Kidney capillary endothelial cell (primary cell): Measurements from ENCODE around the gene ZCCHC7.
"Not testable (repeated sequence)": the region's sequence is repeated elsewhere in the genome, so short reads cannot be mapped to it uniquely, and the experiment has no call there.

ENCODE experiments used
- DNase-seq: peaks from one replicate; pipeline ENCODE4 v3.0.0-alpha.2; 2018; ENCODE audit warnings: low spot score

Gene ZCCHC7

DNA sequence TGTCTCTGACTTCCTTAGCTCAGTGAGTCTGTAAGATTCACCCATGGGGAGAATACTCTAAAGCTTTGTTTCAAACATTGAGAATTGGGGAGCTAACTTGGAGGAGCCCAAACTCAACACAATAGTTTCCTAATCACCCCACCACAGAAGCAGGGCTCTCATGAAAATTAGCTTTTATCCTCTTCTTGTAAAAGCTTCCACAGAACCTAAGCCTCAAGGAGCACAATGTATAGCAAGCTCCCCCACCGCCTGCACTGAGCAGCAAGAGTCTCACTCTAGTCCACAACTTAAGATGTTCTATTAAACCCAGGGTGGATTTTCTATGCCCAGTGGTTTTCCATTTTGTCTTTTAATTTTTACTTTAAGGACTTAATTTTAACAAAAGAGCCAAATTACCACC, 253.2 kb downstream of the ZCCHC7 start:
- DNase-seq, result no peak

DNA sequence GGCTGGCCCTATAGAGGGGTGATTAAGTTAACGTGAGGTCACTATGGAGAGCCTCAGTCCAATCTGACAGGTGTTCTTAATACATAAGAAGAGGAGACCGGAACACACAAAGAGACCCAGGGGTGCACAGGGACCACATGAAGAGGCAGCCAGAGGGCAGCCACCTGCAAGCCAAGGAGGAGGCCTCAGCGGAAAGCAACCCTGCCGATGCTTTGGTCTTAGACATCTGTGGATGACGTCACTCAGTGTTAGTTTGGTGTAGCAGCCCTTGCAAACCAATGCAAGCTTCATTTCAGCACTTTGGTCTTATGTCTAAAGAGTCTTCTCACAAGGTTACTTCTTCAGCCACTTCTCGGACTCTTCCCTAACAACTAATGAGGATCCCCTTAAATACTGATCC, 254.5 kb downstream of the ZCCHC7 start:
- no peak for DNase-seq

DNA sequence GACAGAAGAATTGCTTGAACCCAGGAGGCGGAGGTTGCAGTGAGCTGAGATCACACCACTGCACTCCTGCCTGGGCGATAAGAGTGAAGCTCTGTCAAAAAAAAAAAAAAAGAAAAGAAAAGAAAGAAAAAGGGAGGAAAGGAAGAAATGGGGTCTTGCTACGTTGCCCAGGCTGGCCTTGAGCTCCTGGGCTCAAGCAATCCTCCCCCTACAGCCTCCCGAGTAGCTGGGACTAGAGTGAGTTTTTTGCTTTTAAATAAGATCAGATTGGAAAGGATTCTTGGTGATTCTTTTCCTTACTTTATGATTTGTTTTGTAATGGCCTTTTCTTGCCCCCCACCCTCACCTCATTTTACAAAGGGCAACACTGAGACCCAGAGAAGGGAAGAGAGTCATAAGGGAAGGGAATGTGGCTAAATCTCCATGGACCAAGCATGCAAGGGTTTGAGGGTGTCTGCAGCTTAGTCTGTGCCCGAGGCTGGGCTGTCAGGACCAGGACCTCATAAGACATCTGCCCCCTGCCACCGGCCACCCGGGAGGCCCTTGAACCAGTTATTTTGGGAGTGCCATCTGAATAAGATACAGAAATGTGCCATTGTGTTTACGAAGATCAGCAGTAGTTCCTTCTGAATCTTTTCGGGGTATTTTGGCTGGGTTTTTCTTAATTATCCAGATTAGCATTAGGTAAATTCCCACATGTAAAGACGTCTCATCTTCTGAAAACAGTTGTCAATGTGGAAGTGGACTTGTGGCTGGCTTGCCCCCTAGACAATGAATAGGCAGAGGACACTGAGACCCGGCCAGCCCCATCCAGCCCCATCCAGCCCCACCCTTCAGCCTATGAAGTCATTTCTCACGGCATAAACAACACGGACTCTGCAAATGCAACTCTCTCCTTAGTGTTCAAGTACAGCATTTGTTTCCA, 257.6 kb downstream of the ZCCHC7 start:
- DNase-seq, result no peak

DNA sequence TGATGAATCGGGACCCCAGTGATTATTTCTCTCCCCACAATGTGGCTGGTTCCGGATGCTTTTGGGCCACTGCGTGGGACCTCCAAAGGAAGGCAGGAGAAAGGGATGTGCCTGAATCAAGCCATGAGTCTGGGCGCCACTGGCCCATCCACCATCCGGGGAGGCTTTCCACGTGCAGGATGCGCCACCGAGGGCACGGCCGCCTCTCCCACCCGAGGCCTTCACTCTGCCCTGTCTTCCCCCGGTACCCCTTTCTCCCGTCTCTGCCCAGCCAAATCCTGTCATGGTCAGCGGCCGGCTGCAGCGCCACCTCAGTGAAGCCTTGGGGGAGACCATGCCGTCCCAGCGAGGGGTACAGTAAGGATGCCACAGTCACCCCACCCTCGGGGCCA, 258.2 kb downstream of the ZCCHC7 start:
- DNase-seq, result no peak

DNA sequence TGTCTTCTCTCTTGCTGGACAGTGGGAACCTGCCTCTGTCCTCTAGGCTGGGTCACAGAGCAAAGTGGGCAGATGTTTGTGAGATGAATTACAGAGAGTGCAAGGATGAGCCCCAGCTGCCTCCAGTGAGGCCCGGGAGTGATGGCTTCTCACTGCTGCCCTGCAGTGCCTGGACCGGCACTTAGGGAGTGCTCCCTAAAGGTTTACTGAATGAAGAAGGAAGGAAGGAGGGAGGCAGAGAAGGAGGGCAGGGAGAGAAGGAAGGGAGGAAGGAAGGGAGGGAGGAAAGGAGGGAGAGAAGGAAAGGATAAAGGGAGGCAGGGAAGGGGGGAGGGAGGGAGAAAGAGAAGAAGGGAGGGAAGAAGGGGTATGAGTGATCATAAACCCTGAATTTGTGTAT, 259.5 kb downstream of the ZCCHC7 start:
- DNase-seq, result no peak

DNA sequence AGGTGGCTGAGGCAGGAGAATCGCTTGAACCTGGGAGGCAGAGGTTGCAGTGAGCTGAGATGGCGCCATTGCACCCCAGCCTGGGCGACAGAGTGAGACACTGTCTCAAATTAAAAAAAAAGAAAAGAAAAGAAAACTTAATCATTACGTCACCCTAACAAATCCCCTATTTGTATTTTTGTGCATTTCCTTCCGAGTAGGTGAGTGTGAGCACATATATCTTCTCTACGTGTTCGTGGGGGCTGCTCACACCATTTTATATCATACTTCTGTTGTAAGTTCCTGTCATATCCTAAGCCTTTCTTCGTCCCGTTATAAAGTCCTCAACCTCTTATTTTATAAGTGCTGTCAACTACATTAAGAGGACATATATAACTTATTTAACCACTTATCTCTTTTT, 260.2 kb downstream of the ZCCHC7 start:
- no peak for DNase-seq

DNA sequence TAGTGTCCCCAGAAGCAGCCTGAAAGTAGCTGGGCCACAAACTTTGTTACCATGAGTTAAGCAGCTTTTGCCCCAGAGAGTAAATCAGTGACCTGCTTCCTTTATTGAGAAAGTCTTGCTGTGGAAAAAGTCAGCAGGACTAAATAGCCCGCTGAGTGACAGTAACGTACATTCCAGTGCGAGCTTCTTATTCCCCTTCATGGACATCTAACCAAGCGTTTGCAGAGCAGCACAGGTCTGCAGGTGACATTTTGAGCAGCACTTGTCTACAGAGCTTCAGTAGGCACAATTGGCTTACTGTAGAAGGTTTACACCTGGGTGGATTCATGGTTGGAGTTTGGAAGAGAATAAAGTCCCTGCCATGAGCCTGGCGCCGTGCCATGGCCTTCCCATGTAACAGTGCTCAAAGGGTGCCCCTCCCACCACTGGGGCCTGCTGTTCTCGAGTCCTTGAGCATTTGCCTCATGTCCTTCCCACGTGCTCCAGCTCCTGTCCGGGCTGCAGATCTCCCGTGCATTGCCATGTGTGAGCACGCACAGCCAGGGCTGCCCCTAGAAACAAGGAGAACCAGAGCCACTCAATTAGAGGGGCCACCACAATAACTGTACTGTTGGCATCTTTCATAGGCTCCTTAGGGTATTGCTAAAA, 260.8 kb downstream of the ZCCHC7 start:
- DNase-seq, result no peak

DNA sequence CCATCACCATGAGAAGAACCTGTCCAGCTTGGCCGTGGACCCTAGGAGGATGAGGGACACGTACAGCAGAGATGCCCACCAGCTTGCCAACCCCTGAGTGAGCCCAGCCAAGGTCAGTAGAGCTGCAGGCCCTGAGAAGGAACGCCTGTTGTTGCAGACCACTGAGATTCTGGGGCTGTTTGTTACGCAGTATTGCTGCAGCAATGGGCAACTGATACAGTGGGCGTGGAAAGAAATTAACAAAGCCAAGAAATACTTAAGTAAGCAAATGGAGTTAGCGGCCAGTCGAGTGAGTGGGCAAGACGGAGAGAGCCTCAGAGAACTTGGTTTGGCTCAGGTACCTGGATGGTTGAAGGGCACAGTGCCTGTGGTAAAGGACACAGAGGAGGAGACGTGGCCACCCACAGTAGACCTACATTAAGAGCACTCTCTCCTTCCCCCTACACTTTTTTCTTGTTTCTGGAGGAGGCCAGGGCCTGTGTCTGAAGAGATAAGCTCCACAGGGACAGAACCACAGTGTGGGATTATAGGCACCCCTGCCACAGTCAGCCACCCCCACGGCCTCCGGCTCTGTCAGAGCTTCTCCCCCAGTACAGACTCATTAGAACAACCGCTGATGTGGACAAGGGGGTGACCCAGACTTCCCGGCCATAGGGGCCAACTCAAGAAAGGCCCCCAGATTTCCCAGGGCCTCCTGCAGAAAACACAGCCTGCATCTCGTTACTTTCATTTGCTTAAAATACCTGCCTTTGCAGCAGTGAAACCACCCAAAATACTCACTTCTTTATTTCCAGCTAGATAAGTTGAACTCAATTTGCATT, 262.0 kb downstream of the ZCCHC7 start:
- DNase-seq, result no peak

DNA sequence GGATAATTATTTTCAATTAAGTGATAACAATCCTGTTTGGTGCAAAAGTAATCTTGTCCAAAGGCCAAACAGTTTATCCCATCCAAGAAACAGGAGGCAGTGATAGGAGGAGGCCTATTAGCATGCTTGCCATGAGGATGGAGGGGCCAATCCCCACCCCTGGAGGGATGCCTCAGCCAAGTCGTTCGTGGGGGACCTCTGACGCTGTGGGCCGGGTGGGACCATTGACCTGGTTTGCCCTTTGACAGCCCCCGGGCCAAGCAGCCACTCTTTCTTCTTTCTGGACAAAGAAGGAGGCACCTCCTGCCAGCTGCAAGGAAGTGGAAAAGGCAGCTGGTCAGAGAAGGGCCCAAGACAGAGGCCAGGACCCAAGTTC, 262.6 kb downstream of the ZCCHC7 start:
- no peak for DNase-seq

DNA sequence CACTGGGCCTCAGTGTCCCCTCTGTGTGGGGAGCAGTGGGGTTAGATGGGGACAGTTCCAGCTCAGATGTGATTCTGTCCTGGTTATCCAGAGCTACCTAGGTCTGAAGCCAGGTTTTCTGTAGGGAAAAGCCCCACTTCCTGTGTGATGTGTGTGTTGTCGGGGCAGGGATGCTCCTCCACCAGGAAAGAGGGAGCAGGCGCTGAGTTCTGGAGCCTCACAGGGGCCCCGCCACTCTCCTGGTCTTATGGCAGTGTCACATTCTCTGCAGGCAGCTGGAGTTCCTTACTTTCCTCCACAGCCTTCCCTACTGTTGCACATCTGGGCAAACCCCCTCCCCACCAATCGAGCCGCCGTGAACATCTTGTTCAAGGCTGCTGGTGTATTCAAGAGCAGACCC, 263.0 kb downstream of the ZCCHC7 start:
- no peak for DNase-seq

DNA sequence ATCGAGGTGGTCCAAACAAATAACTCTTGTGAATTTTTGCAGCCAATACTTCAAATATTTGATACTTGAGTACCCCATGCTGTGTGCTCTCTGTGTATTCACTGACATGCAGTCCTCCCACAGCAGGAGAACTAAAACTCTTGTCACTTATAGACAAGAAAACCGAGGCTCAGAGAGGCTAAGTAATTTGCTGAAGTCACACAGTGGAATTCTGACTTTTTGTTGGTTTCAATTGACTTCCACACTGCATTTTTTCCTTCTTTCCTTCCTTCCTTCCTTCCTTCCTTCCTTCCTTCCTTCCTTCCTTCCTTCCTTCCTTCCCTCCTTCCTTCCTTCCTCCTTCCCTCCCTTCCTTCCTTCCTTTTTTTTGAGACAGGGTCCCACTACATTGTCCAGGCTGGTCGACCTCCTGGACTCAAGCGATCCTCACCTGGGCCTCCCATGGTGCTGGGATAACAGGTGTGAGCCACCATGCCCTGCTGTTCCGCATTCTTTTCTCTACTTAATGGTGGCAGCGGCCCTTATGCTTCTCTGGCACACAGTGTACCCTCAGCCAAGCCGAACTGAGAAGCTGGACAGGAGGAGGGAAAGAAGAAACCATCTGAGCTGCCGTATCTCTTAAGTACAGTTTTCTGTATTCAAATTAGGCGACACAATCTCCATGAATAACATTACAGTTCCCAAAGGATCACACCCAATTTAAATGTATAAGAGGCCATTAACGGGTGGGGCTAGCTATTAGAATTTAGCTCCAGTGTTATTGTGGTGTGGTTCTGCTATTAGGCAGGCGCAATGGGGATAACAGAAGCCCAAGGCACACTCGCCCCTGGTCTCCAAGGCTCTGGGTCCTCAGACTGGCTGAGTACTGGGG, 263.7 kb downstream of the ZCCHC7 start:
- DNase-seq, result no peak

DNA sequence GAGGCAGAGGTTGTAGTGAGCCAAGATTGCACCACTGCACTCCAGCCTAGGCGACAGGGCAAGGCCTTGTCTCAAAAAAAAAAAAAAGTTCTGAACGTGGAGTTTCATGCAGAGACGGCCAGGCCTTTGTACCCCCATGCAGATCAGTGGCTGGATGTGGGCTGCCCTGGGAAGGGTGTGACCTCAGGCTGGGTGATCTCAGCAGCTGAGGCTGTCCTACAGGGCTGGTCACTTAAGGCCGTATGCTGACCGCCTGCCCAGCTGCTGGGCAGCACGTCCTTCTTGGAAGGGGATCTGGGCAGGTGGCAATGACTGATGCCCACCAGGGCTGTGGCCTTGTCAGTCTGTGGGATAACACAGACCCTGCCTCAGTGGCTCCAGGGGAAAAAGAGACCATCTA, 264.9 kb downstream of the ZCCHC7 start:
- DNase-seq, result no peak

DNA sequence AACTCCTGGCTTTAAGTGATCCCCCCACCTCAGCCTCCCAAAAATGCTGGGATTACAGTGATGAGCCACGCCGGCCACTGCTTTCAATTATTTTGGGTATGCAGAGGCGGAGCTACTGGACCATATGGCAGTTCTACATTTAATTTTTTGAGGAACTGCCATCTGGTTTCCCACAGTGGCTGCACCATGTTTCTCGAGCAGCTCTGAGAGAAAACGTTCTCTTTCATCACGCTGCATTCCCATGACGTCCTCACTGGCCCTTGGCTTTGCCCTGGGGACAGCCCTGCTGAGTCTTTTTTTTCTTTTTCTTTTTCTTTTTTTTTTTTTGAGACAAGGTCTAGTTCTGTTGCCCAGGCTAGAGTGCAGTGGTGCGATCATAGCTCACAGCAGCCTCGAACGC, 266.6 kb downstream of the ZCCHC7 start:
- DNase-seq, result no peak

DNA sequence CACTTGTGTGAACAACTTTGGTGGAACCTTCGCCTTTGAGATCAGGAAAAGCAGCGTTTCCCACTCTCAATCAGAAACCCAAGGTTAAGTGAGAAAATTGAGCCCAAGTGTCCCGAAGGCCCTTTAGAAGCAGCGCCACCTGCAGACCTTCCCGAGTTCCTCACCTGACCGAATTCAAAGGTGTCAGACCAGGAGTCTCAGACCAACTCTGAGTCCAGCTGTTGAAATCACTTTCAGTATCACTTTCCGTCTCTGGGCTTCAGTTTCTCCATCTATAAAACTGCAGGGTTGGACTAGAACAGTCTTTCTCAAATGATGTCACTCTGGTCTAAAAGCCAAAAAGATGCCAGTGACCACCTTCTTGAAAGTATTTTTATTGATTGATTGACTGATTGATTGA, 270.4 kb downstream of the ZCCHC7 start:
- no peak for DNase-seq

DNA sequence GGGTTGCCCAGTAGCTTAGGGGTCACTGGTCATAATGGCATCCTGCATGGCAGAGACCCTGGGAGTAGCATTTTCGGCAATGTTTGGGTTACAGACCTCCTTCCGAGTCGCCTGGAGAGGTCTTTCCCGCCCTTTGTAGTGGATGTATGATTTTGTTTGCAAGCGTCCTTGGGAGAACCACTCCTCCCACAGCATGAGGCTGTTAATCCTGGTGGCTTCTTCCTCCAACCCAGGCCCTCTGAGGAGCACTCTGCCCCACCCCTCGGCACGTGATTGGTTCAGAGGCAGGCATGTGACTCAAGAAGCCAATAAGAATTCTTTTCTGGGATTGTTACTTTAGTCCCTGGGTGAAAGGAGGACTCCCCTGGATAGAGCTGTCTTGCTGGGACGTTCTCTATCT, 271.9 kb downstream of the ZCCHC7 start:
- no peak for DNase-seq

DNA sequence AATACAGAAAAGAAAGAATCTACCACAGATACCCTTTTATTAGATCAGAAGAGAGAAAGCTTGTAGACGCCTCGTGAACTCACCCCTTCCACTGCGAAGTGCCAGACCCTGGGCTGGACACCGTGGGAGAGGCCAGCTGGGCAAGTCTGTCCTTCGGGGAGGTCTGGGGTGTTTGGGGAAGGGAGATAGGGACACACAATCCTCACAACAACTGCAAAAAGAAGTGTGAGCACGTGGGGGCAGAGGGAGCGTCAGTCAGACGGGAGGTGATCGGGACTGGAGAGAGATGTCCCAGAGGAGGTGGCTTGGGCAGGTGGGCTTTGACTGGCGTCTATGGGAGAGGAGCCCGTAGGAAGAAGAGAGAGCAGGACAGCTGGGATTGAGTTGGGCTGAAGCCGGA, 274.9 kb downstream of the ZCCHC7 start:
- no peak for DNase-seq

DNA sequence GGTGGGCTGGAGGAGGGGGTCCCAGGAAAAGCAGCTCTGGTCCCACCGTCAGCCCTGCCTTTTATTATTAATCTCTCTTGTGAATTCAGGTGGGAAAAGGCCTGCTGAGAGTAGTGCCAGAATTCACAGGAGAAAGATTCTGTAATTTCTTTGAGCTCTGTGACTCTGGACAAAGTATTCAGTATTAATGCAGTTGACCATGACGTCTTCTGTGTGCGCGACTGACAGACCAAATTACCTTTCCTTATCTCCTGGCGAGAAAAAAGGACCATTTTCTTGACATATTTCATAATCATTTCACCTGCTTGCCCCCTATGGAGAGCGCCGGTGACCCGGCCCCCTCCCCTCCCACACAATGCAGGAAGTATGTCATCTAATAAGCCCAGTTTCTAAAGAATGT, 275.3 kb downstream of the ZCCHC7 start:
- no peak for DNase-seq

DNA sequence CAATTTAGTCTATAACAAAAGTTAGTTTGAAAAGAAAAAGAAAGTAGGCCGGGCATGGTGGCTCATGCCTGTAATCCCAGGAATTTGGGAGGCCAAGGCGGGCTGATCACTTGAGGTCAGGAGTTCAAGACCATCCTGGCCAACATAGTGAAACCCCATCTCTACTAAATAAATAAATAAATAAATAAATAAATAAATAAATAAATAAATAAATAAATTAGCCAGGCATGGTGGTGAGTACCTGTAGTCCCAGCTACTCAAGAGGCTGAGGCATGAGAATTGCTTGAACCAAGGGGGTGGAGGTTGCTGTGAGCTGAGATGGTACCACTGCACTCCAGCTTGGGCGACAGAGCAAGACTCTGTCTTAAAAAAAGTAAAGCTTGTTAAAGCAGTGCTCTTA, 277.6 kb downstream of the ZCCHC7 start:
- DNase-seq, result not testable (repeated sequence)

DNA sequence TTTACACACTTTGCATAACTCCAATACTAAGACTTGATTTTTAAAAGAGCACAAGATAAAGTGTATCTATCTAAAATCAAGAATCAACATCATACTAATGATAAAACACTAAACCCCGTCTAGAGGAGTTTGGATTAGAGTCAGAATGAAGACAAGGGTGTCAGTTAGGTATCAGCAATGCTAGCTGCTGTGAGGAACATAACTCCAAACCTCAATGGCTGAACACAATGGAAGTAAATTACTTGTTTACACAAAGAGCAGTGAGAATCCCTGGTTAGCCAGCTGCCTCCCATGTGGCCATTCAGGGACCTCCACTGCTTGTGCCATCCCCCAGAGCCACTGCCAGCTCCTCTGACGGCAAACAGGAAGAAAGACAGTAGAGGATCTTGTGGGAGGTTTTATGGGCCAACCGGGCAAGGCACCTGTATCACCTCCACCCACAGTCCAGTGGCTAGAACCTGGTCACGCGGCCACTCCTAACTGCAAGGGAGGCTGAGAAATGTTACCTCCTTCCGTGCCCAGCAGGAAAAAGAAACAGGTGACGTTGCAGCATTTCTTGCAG, 278.2 kb downstream of the ZCCHC7 start:
- no peak for DNase-seq

DNA sequence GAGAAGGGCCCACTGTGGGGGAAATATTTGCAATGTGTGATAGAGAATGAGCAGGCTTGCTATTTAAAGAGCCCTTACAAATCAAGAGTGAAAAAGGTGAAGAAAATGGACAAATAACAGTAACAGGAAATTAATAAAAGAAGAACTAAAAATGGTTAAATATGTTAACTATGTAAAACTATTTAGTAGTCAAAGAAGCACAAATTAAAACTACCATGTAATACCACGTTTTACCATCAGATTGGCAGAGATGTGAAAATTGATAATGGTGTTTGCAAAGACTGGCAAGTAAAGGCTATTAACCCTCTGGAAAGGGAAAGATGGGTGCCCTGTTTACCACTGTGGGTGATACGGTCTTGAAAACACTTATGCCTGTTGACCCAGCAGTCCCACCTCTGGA, 279.0 kb downstream of the ZCCHC7 start:
- no peak for DNase-seq

DNA sequence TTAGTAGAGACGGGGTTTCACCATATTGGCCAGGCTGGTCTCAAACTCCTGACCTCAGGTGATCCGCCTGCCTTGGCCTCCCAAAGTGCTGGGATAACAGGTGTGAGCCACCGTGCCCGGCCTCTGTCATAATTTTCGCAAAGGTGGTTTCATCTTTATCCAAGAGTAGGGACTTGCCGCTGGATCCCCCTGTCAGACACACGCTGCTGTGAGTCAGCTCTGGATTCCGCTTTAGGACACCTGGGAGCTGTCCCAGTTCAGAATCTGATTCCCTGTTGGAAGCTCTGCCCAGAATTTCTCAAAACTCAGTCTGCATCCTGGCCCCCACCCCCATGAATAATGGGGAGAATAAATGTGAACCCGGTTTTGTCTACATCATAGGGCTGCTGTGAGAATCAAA, 284.2 kb downstream of the ZCCHC7 start:
- DNase-seq, result no peak

DNA sequence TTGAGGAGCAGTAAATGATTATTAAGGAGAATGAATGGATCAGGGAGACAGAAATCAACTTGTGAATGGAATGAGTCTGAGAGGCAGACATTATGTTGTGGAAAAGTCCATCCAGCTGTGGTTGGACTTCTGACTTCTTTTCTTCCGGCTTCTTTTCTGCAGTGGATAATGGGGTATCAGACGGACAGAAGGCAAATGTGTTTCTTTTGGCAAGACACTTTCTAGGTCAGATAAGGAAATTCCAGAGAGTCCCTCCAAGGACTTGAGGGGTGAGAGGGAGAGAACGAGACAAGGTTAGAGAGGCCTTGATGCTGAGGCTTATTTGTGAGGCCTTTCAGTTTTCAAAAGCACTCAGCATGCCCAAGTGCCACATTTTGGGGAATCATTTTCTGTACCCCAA, 285.0 kb downstream of the ZCCHC7 start:
- DNase-seq, result no peak
